Fibroblast of lung (primary cell): ENCODE measurements around the gene NR2F6.

Source experiments
- CTCF ChIP-seq, 2 donors: IDR thresholded peaks in 1 of 2; conservative IDR thresholded peaks in 1 of 2; 1 replicate in 1 of 2; 2 replicates in 1 of 2; pipeline ENCODE4 v1.5.1; 2011 to 2012; ENCODE audit warnings: low read length in 2 of 2, control low read depth in 1 of 2, inconsistent platforms in 1 of 2, low read depth in 1 of 2, mild to moderate bottlenecking in 1 of 2
- EZH2 ChIP-seq: IDR thresholded peaks from 2 replicates; pipeline ENCODE4 v1.5.1; 2012; ENCODE audit warnings: low read length, control low read depth, mild to moderate bottlenecking; ENCODE audit errors: missing control alignments

- TF ChIP-seq CTCF (conservative IDR thresholded peaks at IDR 0.05 in 1 of 2, IDR thresholded peaks at IDR 0.05 in 1 of 2; ENCODE audit: low read depth in 1 of 2, low read length in 2 of 2) (no peak), EZH2 (no peak)
Observed at GRCh38 chr19:17240826-17241399, 4.8 kb downstream of the NR2F6 start.
